GM10266 (cell line): Measurements from ENCODE around the gene SRGAP1.

ENCODE experiments used
- DNase-seq: peaks from one replicate; pipeline ENCODE4 v3.0.0; 2012; ENCODE audit errors: extremely low spot score
- CTCF ChIP-seq: IDR thresholded peaks from 2 replicates; pipeline ENCODE4 v1.5.1; 2012; ENCODE audit warnings: mild to moderate bottlenecking, low read depth; ENCODE audit not compliant: control insufficient read depth, insufficient read depth; ENCODE audit errors: missing control alignments

Gene SRGAP1

DNA sequence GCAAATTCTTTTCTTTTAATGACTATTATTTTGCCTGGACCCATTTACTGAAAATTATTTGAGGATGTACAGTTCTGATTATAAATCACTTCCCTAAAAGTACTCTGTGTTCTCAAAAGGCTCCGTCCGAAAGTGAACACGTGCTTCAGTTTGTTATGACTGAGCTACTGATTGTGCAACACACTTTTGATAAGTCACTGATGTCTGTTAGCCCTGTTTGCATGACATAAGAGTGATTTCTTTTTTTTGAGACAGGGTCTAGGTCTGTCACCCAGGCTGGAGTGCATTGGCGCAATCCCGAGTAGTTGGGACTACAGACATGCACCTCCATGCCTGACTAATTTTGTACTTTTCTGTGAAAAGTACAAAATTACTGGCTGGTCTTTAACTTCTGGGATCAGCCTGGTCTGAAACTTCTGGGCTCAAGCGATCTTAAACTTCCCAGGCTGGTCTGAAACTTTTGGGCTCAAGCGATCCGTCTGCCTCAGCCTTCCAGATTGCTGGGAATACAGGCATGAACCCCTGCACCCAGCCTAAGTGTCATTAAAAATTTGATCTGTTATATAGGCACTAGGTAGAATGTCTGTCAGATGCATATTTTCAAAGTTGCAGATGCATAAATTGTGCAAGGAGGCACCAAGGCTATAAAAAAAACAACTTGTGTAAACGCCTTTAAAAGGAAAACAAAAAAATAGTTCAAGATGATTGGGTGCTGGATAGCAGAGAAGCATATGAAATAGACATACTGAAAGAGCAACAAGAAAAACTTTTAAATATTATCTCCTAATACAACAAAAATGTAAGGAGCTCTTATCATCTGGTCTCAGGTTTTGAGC, 111.5 kb downstream of the SRGAP1 start:
- DNase-seq, result no peak

DNA sequence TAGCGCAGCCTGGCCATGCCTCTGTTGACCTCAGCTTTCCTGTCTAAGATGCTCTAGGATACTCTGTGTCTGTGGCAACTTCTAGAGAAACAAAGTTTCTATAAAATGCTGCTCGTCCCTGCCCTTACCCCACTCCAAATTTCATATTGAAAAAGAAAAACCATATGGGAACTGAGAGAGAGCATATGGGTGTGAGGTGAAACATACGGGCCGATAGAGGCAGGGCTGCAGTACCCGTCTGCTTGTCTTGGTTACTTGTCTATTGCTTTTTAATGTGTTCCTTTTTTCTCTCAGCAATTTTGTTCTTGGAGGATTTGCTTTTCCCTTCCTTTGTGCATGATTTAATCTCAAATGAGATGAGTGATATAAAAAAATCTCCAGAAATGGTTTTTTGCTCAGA, 113.0 kb downstream of the SRGAP1 start:
- no peak for TF ChIP-seq CTCF
- DNase-seq, result no peak

More for the DNA sequence above, 111.5 kb downstream of the SRGAP1 start:
- TF ChIP-seq CTCF, result no peak

DNA sequence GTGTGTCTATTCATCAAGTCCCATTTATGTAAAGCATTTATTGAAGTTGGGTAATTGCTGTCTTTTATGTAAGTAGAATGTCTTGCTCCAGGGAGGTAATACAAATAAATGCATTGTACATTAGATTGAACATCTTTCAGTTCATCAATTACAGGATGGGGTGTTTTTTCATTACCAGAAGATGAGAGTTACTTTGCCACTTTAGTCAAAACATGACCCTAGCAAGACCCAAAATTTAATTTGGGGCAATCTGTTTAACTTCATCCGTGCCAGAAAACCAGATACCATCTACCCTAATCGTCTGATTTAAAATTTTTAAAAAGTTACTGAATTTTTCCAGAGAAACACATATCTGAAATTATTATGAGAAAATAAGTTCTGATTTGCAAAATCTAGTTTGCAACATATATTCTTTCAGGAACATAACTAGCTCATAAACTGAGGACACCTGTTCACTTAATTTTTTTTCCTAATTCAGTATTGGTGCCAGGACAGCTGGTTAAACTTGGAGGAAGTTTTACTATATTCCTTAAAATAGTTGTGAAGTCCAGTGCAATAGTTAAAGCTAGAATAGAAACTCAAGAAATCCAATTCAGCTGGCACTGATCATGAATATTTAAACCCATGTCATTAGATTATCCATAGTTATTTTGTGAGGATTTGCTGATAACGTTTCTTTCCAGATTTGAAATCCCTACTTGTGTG, 114.5 kb downstream of the SRGAP1 start:
- no peak for DNase-seq
- no peak for TF ChIP-seq CTCF

DNA sequence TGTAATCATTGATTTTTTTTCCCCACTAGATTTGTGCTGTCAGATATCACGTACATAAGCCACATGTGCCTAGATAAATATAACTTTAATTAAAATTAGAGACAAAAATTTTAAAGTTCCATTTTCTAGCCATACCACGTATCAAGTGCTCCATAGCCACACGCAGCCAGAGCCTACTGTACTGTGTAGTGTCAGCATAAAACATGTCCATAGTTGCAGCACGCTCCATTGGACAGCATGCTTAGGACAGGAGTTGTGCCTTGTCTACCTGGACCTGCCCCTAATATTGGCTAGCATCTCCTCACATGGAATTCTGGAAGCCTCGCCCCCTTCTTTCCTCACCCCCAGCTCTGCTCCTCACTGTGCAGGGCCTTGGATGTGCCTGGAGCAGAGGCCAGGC, 116.5 kb downstream of the SRGAP1 start:
- TF ChIP-seq CTCF, result no peak
- DNase-seq, result no peak

DNA sequence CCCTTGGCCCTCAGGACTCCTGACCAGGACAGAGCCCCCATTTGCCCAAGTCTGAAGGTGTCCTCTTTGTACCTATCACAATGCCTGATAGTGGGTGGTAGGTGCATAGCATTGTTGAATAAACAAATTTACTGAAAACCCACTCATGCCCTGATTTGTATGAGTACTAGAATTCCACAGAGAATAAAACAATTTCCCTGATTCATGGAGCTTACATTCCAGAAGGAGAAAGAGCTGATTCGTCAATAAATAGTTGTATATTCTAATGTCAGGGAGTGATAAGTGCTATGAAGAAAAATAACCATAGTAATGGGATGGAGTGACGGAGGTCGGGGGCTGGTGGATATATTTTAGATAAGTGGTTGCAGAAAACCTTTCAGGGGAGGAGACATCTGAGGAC, 117.0 kb downstream of the SRGAP1 start:
- DNase-seq, result no peak
- no peak for TF ChIP-seq CTCF

GRCh38 chr12:63963868-63964267, 119.4 kb downstream of the SRGAP1 start:
- DNase-seq, result no peak
- TF ChIP-seq CTCF, result no peak

DNA sequence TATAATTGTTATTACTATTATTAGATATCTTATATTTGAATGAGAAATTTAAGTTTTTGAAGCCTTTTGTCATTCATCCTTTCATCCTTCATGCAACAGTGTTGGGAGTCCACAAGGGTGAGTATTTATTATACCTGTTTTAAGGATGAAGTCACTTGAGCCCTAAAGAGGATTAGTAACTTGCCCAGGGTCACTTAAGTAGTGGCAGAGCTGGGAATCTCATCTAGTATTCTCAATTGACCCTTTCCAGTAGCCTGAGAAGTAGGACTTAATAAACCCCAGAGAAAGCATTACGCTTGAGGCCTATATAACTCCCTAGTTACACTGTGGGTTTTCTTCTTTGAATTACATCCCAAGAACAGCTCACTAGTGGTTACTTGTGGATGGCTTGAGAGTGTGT, 119.8 kb downstream of the SRGAP1 start:
- no peak for TF ChIP-seq CTCF
- DNase-seq, result no peak
